Large intestine (tissue), 3 donors: ENCODE data around the gene KDM2B. TPM values are rescaled to one million over a fixed set of nuclear protein-coding genes. Genes with fewer than 3 reads are reported as not detected.
"Not testable (repeated sequence)": the region's sequence is repeated elsewhere in the genome, so short reads cannot be mapped to it uniquely, and the experiment has no call there.

Experiments
- DNase-seq, 2 donors: peaks; one replicate each; pipeline versions ENCODE4 v3.0.0 to v3.0.0-alpha.2; 2013
- H3K27ac ChIP-seq: one replicate; pipeline ENCODE4 v1.5.1; 2013; ENCODE audit warnings: low read length
- H3K27me3 ChIP-seq: 2 replicates; pipeline ENCODE4 v1.6.1; 2013; ENCODE audit warnings: low read length; ENCODE audit not compliant: control insufficient read depth, insufficient read depth
- H3K36me3 ChIP-seq: 2 replicates; pipeline ENCODE4 v1.6.1; 2013; ENCODE audit warnings: low read length; ENCODE audit not compliant: control insufficient read depth, insufficient read depth
- H3K4me1 ChIP-seq: one replicate; pipeline ENCODE4 v1.6.1; 2013; ENCODE audit warnings: low read length; ENCODE audit not compliant: control insufficient read depth, insufficient read depth
- H3K4me3 ChIP-seq: one replicate; pipeline ENCODE4 v1.5.1; 2013; ENCODE audit warnings: low read length
- H3K9me3 ChIP-seq: one replicate; pipeline ENCODE4 v1.6.1; 2013; ENCODE audit warnings: mild to moderate bottlenecking, low read depth, low read length, moderate library complexity; ENCODE audit not compliant: control insufficient read depth
- WGBS: methylation state at CpG from one replicate; pipeline ENCODE4 v1.1.5; 2013; ENCODE audit warnings: low lambda C conversion rate; ENCODE audit not compliant: insufficient coverage; 5-methylcytosine and 5-hydroxymethylcytosine counted together
- polyA plus RNA-seq: library from polyadenylated mRNA; unstranded; fragments of 120-200 nt; gene quantifications from one replicate; pipeline ENCODE4 v1.2.1, GENCODE V29; 2013

Gene KDM2B
- polyA plus RNA-seq, 1 donor = 22.3 TPM

DNA sequence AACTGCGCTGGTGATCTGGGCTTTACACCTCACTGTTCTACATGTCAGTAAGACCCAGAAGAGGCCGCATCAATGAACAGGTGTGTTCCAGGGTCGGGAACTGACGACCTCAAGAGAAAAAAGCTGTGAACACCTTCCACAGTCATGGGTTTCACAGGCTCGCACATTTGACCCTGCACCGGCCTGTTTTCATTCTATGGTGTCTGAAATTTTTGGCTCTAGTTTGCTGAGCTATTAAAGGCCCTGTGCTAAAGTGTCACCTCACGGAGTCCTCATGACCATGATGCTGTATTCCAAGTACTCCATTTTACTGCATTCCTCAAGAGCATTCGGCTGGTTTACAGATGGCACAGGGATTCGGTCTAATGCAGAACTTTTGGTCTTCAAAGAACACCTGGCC lies 78.9 kb downstream of the KDM2B start:
- no peak for DNase-seq
- Histone ChIP-seq H3K4me3 (no peak overlapping the region), H3K4me1 (peaks cover 5% of the 10 kb centered on the region), H3K36me3 (peaks cover 6% of the 10 kb centered on the region), H3K27ac (no peak overlapping the region), H3K27me3 (no peaks in the 10 kb centered on the region), H3K9me3 (no peaks in the 10 kb centered on the region)
- WGBS = no CpG with 5 or more reads among the region's 9 CpGs

DNA sequence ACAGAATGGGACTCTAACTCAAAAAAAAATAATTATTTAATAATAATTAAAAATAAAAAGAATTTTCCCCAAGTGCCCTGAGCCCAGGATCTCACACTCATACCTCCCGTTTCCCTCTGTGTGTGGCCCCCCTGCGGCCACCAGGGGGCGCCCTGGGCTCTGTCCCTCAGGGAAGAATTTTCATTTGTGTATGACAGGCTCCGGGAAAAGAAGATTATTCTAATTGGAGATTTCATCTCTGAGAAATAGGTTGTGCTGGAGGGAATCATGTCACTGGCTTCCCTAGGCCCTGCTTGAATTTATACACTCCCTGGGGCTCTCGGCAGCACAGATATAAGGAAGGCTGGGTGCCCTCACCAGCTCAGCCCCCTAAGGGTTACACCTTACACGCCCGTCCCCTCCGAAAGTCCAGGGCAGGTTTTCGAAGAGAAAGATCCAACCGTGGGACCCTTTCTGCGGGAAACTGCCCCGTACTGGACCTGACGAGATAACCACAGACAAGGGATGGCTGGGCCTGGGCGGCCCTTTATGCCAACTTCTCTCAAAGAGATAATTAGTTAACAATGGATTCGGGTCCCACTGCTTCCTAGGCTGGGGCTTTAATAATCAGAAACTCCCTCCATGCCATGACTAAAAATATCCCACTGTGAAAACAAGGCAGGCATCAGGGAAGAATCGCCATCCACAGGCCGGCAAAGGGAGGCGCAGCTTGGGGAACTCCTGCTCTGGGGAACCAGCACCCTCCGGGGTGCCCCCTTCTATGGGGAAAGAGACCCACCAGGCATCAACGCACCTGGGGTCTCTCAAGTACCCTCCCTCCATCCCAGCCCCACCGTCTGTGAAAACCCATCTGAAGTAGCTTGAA lies 80.7 kb downstream of the KDM2B start:
- peak overlapping the region; percentile 6 for H3K27ac ChIP-seq
- H3K4me1 ChIP-seq = peaks cover 5% of the 10 kb centered on the region
- H3K27me3 ChIP-seq = no peaks in the 10 kb centered on the region
- peaks cover 6% of the 10 kb centered on the region for H3K36me3 ChIP-seq
- DNase-seq = peak; percentile 51 to 58
- H3K4me3 ChIP-seq = peak overlapping the region; percentile 8
- no CpG with 5 or more reads among the region's 21 CpGs for WGBS
- no peaks in the 10 kb centered on the region for H3K9me3 ChIP-seq

DNA sequence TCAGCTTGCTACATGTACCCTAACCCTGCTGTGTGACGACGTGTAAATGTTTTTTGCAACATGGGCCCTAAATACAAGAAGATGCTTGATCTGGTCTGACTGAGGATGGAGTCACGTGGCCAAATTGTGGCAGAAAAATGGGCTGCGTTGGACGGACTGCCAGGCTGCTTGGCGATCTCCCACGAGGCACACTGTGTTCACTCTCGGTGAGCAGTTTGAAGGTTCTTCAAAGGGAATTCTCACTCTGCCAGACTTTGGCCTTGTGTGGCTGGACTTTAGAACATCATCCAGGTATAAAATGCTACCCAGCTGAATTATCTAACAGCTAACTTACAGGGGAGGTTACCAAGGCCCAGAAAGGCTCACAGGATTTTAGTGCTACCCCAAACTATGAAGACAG lies 85.1 kb downstream of the KDM2B start:
- peak in 1 of 2 donors; percentile 36 for DNase-seq
- no CpG with 5 or more reads among the region's 8 CpGs for WGBS
- peaks cover 2% of the 10 kb centered on the region for H3K36me3 ChIP-seq
- no peaks in the 10 kb centered on the region for H3K9me3 ChIP-seq
- H3K27me3 ChIP-seq = no peaks in the 10 kb centered on the region
- H3K4me1 ChIP-seq = peaks cover 9% of the 10 kb centered on the region
- H3K27ac ChIP-seq = no peak overlapping the region
- no peak overlapping the region for H3K4me3 ChIP-seq

DNA sequence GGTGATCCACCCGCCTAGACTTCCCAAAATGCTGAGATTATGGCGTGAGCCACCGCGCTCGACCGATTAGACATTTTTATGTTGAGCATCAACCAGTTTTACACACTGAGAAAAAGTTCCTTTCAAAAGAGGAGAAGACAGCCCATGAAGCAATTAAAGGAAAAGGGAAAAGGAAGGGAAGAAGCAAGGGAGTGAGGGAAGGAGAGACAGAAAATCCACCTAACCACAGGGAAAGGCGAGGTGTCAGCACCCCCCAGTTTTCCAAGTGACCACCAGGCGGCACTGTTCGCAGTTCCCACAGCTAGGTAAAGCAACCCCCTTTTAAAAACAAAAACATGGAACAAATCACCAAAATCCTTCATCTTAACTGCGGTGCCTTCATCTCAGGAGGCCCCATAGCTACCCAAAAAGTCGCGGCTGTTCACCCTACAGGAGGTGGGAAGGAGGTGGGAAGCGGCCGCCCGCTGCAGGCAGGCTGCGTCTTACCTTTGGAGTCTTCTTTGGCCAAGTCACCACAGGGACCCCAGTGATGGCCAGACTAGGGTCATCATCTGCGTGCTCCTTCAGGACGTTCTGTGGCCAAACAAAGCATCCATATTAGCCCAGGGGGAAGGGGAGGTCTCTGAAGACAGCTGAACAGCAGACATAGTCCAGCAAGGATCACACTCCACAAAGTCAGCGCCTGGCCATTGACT lies 86.6 kb downstream of the KDM2B start:
- Histone ChIP-seq H3K27me3 (no peaks in the 10 kb centered on the region), H3K4me3 (no peak overlapping the region), H3K4me1 (peaks cover 5% of the 10 kb centered on the region), H3K36me3 (peaks cover 5% of the 10 kb centered on the region), H3K27ac (no peak overlapping the region), H3K9me3 (no peaks in the 10 kb centered on the region)
- 60% methylated on average over 1 of the region's 19 CpGs for WGBS
- no peak for DNase-seq

DNA sequence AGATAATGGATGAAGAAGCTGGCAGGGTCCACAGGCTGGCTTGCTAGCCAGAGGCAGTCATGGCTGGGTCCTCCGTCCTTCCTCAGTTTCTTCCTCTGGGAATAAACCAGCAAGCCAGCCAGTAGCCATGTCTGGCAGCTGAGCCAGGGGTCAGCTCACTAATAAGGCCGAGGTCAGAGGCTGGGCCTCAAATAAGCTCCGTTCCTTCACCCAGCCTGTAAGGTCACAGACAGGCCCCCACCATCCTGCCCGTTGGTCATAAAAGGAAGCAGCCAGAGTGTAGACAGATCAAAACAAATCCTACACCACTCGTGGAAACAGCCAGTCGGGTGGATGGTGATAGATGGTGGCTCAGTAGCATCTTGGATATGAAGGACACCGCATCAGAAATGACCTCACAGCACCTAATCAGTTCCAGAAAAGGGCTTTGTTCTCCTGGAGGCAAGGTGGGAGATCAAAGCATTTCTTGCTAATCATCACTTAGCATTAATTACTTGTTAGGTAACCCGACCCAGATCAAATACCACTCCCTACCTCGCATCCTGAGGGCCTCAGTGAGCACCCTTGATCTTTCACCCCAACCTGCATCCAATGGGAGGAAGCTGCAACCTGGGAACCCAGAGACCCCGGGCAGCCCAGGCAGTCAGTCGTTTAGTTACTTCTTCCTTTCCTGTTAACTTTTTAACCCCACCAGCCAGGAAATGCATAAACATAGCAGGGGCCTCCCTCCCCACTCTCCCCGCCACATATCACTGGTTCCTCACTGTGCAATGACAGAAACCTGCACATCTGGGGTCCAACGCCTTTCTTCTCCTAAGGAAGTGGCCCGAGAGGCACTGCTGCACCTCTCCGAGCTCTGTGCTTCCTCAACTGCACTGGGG lies 90.2 kb downstream of the KDM2B start:
- no peaks in the 10 kb centered on the region for H3K9me3 ChIP-seq
- H3K4me3 ChIP-seq = no peak overlapping the region
- WGBS = no CpG with 5 or more reads among the region's 15 CpGs
- peak in 1 of 2 donors; percentile 27 for DNase-seq
- H3K4me1 ChIP-seq = peaks cover 5% of the 10 kb centered on the region
- H3K27ac ChIP-seq = no peak overlapping the region
- H3K36me3 ChIP-seq = peaks cover 7% of the 10 kb centered on the region
- H3K27me3 ChIP-seq = no peaks in the 10 kb centered on the region

DNA sequence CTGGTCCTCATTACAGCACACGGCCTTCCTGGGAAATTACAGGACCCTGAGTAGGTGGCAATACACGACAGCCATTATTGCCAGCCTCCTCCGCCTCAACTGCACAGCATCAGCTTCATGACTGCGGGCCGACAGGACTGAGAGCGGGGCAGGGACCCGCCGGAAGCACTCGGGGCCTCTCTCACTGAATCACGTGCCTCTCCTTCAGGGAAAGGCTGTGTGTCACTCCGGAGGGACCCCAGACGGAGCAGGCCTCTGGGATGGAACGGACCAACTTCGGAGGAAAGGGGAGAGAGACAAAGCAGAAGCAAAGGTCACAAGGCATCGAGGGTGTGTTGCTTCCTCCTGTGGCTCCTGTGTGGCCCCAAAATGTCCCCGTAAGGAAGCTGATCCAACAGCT lies 90.9 kb downstream of the KDM2B start:
- no peak overlapping the region for H3K4me3 ChIP-seq
- peaks cover 5% of the 10 kb centered on the region for H3K4me1 ChIP-seq
- no peaks in the 10 kb centered on the region for H3K27me3 ChIP-seq
- H3K36me3 ChIP-seq = peaks cover 7% of the 10 kb centered on the region
- H3K9me3 ChIP-seq = no peaks in the 10 kb centered on the region
- DNase-seq = no peak
- no CpG with 5 or more reads among the region's 16 CpGs for WGBS
- H3K27ac ChIP-seq = no peak overlapping the region

DNA sequence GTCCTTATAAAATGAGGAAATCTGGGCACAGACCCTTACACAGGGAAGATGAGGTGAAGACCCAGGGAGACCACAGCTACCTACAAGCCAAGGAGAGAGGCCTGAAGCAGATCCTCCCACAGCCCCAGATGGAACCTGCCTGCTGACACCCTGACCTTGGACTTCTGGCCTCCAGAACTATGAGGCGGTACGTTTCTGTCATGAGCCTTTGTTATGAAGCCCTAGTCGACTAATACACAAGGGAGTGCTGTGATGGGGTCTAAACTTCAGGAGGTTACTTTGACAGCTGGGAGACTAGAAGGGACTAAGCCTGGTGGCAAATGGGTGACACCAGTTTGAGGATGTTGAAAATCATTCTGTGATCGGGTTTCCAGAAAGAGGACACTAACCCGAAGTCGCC lies 95.9 kb downstream of the KDM2B start:
- H3K4me1 ChIP-seq = no peaks in the 10 kb centered on the region
- WGBS = 100% methylated on average over 1 of the region's 6 CpGs
- DNase-seq = no peak

DNA sequence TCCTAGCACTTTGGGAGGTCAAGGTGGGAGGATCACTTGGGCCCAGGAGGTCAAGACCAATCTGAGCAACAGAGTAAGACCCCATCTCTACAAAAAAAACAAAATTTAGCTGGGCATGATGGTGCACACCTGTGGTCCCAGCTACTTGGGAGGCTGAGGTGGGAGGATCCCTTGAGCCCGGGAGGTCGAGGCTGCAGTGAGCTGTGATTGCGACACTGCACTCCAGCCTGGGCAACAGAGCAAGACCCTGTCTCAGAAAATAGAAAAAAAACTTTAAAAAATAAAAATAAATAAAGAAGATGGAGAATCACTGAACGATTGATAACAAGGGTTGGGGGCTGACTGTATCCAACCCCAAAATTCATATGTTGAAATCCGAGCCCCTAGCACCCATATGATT lies 96.3 kb downstream of the KDM2B start:
- not testable (repeated sequence) for H3K27me3 ChIP-seq, H3K4me1 ChIP-seq, H3K27ac ChIP-seq, H3K9me3 ChIP-seq, H3K36me3 ChIP-seq, DNase-seq, H3K4me3 ChIP-seq
- WGBS = 87% methylated on average over 4 of the region's 5 CpGs

More for the DNA sequence above, 95.9 kb downstream of the KDM2B start:
- no peak overlapping the region for H3K27ac ChIP-seq
- H3K36me3 ChIP-seq = peaks cover 5% of the 10 kb centered on the region
- no peak overlapping the region for H3K4me3 ChIP-seq
- no peaks in the 10 kb centered on the region for H3K9me3 ChIP-seq
- H3K27me3 ChIP-seq = no peaks in the 10 kb centered on the region

DNA sequence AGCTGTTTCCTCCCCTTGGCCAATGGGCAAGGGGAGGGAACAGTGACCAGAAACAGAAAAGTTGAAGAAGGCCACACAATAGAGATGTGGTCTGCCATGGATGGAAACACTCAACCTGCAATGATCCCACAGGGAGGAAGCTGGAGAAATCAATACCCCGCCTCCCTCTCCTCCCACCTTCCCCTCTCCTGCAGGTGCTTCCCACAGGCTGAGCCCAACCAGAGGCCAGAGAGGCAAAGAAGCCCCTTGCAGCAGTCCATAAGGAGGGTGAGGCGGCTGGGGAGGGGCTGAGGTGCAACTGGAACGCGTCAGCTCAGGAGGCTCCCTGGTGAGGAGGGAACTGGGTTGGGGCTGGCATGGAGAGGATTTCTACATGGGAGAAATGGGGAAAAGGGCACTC lies 96.9 kb downstream of the KDM2B start:
- H3K36me3 ChIP-seq = peaks cover 2% of the 10 kb centered on the region
- H3K27me3 ChIP-seq = no peaks in the 10 kb centered on the region
- no CpG with 5 or more reads among the region's 4 CpGs for whole genome bisulfite sequencing
- H3K4me3 ChIP-seq = no peak overlapping the region
- DNase-seq = no peak
- no peak overlapping the region for H3K27ac ChIP-seq
- H3K9me3 ChIP-seq = no peaks in the 10 kb centered on the region
- H3K4me1 ChIP-seq = no peaks in the 10 kb centered on the region

DNA sequence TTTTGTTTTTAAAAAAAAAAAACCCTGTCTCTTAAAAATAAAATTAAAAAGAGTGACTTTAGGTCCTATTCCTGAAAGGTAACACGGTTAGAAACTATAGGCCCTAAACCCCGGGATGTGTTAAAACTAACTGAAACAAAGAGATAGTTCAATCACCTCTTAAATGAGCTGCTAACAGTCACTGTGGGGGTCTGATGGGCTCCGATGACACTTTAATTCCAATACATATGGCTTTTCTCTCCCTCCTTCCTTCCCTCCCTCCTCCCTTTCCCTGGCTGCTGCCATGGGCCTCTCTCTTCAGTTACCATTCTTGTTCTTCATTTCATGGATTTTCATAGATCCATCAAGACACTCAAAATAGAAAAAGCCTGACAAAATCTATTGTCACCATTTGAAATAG lies 104.3 kb downstream of the KDM2B start:
- WGBS = 80% methylated on average over 1 of the region's 3 CpGs
- Histone ChIP-seq H3K4me3 (no peak overlapping the region), H3K27ac (no peak overlapping the region), H3K4me1 (no peaks in the 10 kb centered on the region), H3K36me3 (no peaks in the 10 kb centered on the region), H3K9me3 (no peaks in the 10 kb centered on the region), H3K27me3 (no peaks in the 10 kb centered on the region)
- DNase-seq = no peak
